PC-3 (cell line): ENCODE measurements around the gene CLVS2. TPM values are rescaled to one million over a fixed set of nuclear protein-coding genes. Genes with fewer than 3 reads are reported as not detected.

ENCODE experiments used
- ATAC-seq: fragments of 200-7000 bp; cut with Tn5 transposase; 2 replicates; pipeline ENCODE4 v1.9.1; 2020; ENCODE audit warnings: mild to moderate bottlenecking, moderate library complexity
- BruUV-seq: library from RNA; stranded (reverse); fragments of 400-500 nt; replicated peaks from 2 replicates; lab custom pipeline; 2021; lab: Mats Ljungman, UMichigan
- CTCF ChIA-PET: fragments of 300-600 bp; sonication (Branson Sonifier 250); formaldehyde crosslinking; loops from one replicate; lab custom pipeline; 2022; ENCODE audit warnings: antibody characterized with exemption; lab: Charles Lee
- POLR2A ChIA-PET: fragments of 300-600 bp; sonication (Branson Sonifier 250); formaldehyde crosslinking; loops from one replicate; lab custom pipeline; 2022; ENCODE audit warnings: antibody characterized with exemption; ENCODE audit not compliant: unreplicated experiment; lab: Charles Lee
- DNase-seq: peaks from one replicate; pipeline ENCODE4 v3.0.0-alpha.2; 2015
- H2AFZ ChIP-seq: fragments of 300-600 bp; sonication (generic); 2 replicates; pipeline ENCODE4 v1.6.0; 2016; ENCODE audit warnings: antibody characterized with exemption, low read length
- H3F3A ChIP-seq: fragments of 300-600 bp; sonication (generic); one replicate; pipeline ENCODE4 v1.6.0; 2017; ENCODE audit warnings: antibody characterized with exemption, low read length, control low read depth, mild to moderate bottlenecking; ENCODE audit not compliant: unreplicated experiment
- H3K27ac ChIP-seq: fragments of 300-600 bp; sonication (generic); 2 replicates; pipeline ENCODE4 v1.5.1; 2016; ENCODE audit warnings: mild to moderate bottlenecking, low read length
- H3K27me3 ChIP-seq: fragments of 300-600 bp; sonication (generic); 2 replicates; pipeline ENCODE4 v1.6.1; 2016; ENCODE audit warnings: low read length, mixed read lengths
- H3K36me3 ChIP-seq: fragments of 300-600 bp; sonication (generic); 2 replicates; pipeline ENCODE4 v1.6.1; 2016; ENCODE audit warnings: low read depth, mixed run types, low read length, mixed read lengths
- H3K4me1 ChIP-seq: fragments of 300-600 bp; sonication (generic); 2 replicates; pipeline ENCODE4 v1.5.1; 2016; ENCODE audit warnings: low read length; ENCODE audit not compliant: insufficient read depth
- H3K4me2 ChIP-seq: fragments of 300-600 bp; sonication (generic); 2 replicates; pipeline ENCODE4 v1.6.0; 2016; ENCODE audit warnings: low read length
- H3K4me3 ChIP-seq: fragments of 300-600 bp; sonication (generic); 2 replicates; pipeline ENCODE4 v1.5.1; 2016; ENCODE audit warnings: mild to moderate bottlenecking, low read length, mixed read lengths
- H3K79me2 ChIP-seq: fragments of 300-600 bp; sonication (generic); 2 replicates; pipeline ENCODE4 v1.6.1; 2017; ENCODE audit warnings: low read length, mixed read lengths
- H3K9ac ChIP-seq: fragments of 300-600 bp; sonication (generic); 2 replicates; pipeline ENCODE4 v1.6.0; 2016; ENCODE audit warnings: mild to moderate bottlenecking, low read length
- H3K9me2 ChIP-seq: fragments of 300-600 bp; sonication (generic); replicated peaks from 2 replicates; pipeline ENCODE4 v1.6.1; 2016; ENCODE audit warnings: mixed run types, low read length, mixed read lengths
- H3K9me3 ChIP-seq: fragments of 300-600 bp; sonication (generic); 2 replicates; pipeline ENCODE4 v1.6.1; 2016; ENCODE audit warnings: low read length, mixed read lengths
- H4K20me1 ChIP-seq: fragments of 300-600 bp; sonication (generic); 2 replicates; pipeline ENCODE4 v1.6.1; 2016; ENCODE audit warnings: low read length, mixed read lengths
- CTCF ChIP-seq: fragments of 300-600 bp; sonication (generic); conservative IDR thresholded peaks from 2 replicates; pipeline ENCODE4 v1.5.1; 2017; ENCODE audit warnings: antibody characterized with exemption, low read depth, mild to moderate bottlenecking, low read length
- EZH2 ChIP-seq: fragments of 300-600 bp; sonication (generic); IDR thresholded peaks from one replicate; pipeline ENCODE4 v1.6.1; 2017; ENCODE audit warnings: antibody characterized with exemption, mild to moderate bottlenecking, low read length; ENCODE audit not compliant: unreplicated experiment
- EZH2phosphoT487 ChIP-seq: fragments of 300-600 bp; sonication (generic); IDR thresholded peaks from 2 replicates; pipeline ENCODE4 v1.6.1; 2018; ENCODE audit warnings: mild to moderate bottlenecking, antibody characterized with exemption, low read length, borderline replicate concordance
- intact Hi-C: fragments of 100-400 bp; cut with micrococcal nuclease; formaldehyde crosslinking; loops from 2 replicates; pipeline ENCODE4 v1.9.0; 2023
- total RNA-seq: library from RNA; depleted of rRNA; stranded (reverse); fragments of >200 nt; gene quantifications from 2 replicates; pipeline ENCODE4 v1.2.3, GENCODE V29; 2014

CLVS2 gene
- total RNA-seq, 1 experiment from 2014 or later = not detected

- intact Hi-C loops = no loop called here
- Histone ChIP-seq H3K9me2 (no peaks in the 10 kb centered on the region), H2AFZ (no peak overlapping the region), H3K27me3 (peaks cover 24% of the 10 kb centered on the region), H4K20me1 (no peaks in the 10 kb centered on the region), H3F3A (no peaks in the 10 kb centered on the region), H3K36me3 (no peaks in the 10 kb centered on the region), H3K27ac (no peak overlapping the region), H3K4me2 (no peak overlapping the region), H3K4me1 (no peaks in the 10 kb centered on the region), H3K79me2 (no peaks in the 10 kb centered on the region), H3K9ac (no peak overlapping the region), H3K4me3 (no peak overlapping the region), H3K9me3 (no peaks in the 10 kb centered on the region)
- ChIA-PET CTCF (no interaction called here), POLR2A (no interaction called here)
- no peak for TF ChIP-seq EZH2phosphoT487
- no peak for TF ChIP-seq EZH2
- no peak for TF ChIP-seq CTCF
- ATAC-seq (no peak), DNase-seq (no peak)
- BruUV-seq = no TSS peak
Measured at GRCh38 chr6:122994256-122994655, 1.8 kb upstream of the CLVS2 start.

- Histone ChIP-seq H3K27me3 (peaks cover 24% of the 10 kb centered on the region), H3K79me2 (no peaks in the 10 kb centered on the region), H2AFZ (no peak overlapping the region), H4K20me1 (no peaks in the 10 kb centered on the region), H3K36me3 (no peaks in the 10 kb centered on the region), H3K9ac (no peak overlapping the region), H3K4me2 (no peak overlapping the region), H3K9me3 (no peaks in the 10 kb centered on the region), H3K9me2 (no peaks in the 10 kb centered on the region), H3K4me3 (no peak overlapping the region), H3F3A (no peaks in the 10 kb centered on the region), H3K4me1 (no peaks in the 10 kb centered on the region), H3K27ac (no peak overlapping the region)
- ChIA-PET POLR2A (no interaction called here), CTCF (no interaction called here)
- ATAC-seq (no peak), DNase-seq (no peak)
- intact Hi-C loops = no loop called here
- no peak for TF ChIP-seq EZH2phosphoT487
- TF ChIP-seq CTCF = no peak
- no peak for TF ChIP-seq EZH2
- no TSS peak for BruUV-seq
Measured at GRCh38 chr6:122996794-122997505, 915 bp downstream of the CLVS2 start.

GRCh38 chr6:122997541-122998150, 1.6 kb downstream of the CLVS2 start:
- no peak overlapping the region for H2AFZ ChIP-seq
- DNase-seq (no peak), ATAC-seq (no peak)
- ChIA-PET POLR2A (no interaction called here), CTCF (no interaction called here)
- intact Hi-C loops = no loop called here
- no TSS peak for BruUV-seq
- no peaks in the 10 kb centered on the region for H3K9me2 ChIP-seq
- H3K27me3 ChIP-seq = peaks cover 20% of the 10 kb centered on the region
- no peaks in the 10 kb centered on the region for H3K9me3 ChIP-seq
- no peak overlapping the region for H3K9ac ChIP-seq
- H3F3A ChIP-seq = no peaks in the 10 kb centered on the region
- no peaks in the 10 kb centered on the region for H3K36me3 ChIP-seq
- TF ChIP-seq EZH2phosphoT487 = no peak
- no peaks in the 10 kb centered on the region for H3K4me1 ChIP-seq
- no peaks in the 10 kb centered on the region for H3K79me2 ChIP-seq
- no peaks in the 10 kb centered on the region for H4K20me1 ChIP-seq
- H3K27ac ChIP-seq = no peak overlapping the region
- no peak overlapping the region for H3K4me2 ChIP-seq
- H3K4me3 ChIP-seq = no peak overlapping the region
